ENCODE measurements around the gene NHSL1. TPM values are rescaled to one million over a fixed set of nuclear protein-coding genes. Genes with fewer than 3 reads are reported as not detected.
"Not testable (repeated sequence)": the region's sequence is repeated elsewhere in the genome, so short reads cannot be mapped to it uniquely, and the experiment has no call there.

The NHSL1 gene
- total RNA-seq, 1 donor: 17.8 TPM

DNA sequence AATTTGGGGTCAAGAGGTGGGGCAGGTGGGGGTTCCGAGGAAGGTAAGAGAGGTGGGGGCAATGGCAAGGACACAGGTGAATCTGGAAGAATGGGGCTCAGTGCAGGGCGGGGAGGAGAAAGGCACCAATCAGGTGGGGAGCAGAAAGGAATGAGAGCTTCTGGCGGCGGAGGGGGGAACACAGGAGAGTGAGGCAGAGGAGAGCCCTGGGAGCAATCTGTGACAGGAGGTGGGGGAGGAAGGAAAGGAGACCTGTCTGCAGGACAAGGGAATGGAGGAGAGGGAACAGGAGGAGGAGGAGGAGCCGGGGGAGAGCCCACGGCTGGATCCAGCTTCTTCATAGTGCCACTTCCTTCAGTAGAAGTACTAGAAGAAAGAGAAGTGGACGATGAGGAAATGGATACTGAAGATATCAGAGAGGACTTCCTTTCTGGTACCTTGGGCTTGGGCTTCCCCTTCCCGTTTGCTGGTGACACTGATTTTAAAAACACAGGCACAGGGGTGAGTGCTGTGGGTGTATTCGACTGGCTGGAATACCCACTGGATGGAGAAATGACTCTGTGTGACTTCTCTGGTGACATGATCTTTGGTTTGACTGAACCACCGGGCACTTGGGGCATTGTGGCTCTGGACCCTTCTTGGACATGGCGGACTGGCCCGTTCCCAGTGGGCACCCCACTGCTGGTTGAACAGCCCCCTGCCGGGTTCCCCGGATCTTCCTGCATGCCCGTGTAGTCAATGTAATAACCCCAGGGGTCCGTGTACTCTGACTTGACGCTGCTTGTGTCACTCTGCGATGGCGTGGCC, 67.8 kb downstream of the NHSL1 start:
- no peak for DNase-seq (ENCODE audit: low read depth)
- TF ChIP-seq, protein P1, sequence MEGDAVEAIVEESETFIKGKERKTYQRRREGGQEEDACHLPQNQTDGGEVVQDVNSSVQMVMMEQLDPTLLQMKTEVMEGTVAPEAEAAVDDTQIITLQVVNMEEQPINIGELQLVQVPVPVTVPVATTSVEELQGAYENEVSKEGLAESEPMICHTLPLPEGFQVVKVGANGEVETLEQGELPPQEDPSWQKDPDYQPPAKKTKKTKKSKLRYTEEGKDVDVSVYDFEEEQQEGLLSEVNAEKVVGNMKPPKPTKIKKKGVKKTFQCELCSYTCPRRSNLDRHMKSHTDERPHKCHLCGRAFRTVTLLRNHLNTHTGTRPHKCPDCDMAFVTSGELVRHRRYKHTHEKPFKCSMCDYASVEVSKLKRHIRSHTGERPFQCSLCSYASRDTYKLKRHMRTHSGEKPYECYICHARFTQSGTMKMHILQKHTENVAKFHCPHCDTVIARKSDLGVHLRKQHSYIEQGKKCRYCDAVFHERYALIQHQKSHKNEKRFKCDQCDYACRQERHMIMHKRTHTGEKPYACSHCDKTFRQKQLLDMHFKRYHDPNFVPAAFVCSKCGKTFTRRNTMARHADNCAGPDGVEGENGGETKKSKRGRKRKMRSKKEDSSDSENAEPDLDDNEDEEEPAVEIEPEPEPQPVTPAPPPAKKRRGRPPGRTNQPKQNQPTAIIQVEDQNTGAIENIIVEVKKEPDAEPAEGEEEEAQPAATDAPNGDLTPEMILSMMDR (IDR thresholded peaks at IDR 0.05; ENCODE audit: insufficient read depth, low read length): no peak
- no peak overlapping the region for H3K4me3 ChIP-seq (ENCODE audit: low read depth, low read length)

DNA sequence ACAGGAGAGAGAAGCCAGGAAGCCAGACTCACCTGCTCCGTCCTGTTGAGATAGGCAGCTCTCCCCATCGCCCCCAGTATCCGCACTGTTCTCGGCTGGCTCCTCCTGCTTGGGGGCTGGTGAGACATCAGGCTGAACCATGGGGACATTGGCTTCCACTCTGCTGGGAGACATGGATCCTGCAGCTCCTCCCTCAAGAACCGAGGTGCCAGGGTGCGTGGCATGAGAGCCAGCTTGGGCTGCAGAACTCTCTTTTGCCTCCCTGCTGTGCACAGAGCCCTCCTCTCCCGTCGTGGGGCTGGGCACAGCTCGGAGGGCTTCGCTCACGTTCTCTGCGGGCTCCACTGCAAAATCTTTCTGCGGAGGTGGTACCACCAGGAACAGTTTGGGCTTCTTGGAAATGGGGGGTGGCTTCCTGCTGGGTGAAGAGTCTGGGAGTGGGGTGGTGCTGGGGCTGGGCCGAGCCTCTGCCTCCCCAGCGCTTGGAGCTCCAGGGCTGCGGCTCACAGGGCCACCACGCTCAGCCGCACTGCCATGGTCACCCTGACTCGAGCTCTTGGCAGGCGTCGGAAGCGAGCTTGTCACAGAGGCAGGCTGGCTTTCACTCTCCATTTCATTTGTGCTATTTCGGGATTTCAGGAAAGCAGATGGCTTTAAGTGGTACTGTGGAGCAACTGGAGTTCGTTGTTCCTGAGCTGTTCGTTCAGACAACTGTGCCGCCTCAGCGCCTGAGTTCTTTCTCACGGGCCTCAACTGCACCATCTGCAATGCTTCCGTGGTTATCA, 68.7 kb downstream of the NHSL1 start:
- TF ChIP-seq, protein P1 (IDR thresholded peaks at IDR 0.05; ENCODE audit: insufficient read depth, low read length): no peak
- DNase-seq (ENCODE audit: low read depth): no peak
- no peak overlapping the region for H3K4me3 ChIP-seq (ENCODE audit: low read depth, low read length)

DNA sequence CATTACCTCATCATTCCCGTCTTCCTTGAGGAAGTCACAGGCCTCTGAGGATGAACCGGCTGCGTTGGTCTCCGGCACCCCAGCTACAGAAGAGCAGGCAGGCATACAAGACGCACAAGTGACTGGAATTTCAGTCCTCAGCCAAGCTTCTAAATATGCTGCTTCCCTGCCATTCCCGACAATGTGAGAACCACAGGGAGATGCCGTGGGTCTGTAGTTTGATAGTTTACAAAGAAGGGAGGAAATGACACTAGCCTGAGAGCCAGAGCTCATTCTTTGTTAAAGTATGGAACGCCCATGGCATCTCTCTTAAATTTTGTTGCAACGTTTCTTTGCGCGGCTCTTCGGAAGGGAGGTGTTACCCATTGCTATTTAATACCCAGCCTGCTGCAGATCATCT, 69.5 kb downstream of the NHSL1 start:
- no peak overlapping the region for H3K4me3 ChIP-seq (ENCODE audit: low read depth, low read length)
- no peak for DNase-seq (ENCODE audit: low read depth)
- TF ChIP-seq, protein P1 (IDR thresholded peaks at IDR 0.05; ENCODE audit: insufficient read depth, low read length): no peak

DNA sequence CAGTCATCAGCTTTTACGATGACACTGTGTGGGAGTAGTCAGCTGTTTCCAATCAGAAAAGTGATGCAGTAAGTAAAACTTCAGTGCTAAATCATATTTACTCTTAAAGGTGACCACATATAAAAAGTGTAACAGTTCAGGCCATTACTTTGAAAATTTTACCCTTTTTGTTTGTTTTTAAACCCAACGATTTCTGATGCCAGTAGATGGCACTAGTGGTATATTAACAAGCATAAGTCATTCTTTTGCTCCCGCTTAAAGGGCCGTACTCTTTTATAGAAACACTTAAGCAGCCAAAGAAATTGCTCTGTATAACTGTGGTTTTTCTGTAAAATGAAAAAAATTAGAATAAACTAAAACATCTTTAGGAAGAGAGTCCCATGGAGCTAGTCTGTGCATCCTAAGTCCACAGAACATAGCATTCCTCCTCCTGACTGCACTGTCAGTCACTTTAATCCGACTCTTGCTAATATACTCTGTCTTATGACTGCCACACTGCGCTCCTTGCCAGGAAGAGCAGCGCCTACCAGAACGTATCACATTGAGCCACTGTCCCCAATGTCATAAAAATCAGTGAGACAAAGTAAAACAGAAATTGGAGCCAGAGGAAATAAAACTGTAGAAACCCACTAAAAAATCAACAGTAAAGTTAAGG, 70.2 kb downstream of the NHSL1 start:
- DNase-seq (ENCODE audit: low read depth): peak; percentile 84
- no peak overlapping the region for H3K4me3 ChIP-seq (ENCODE audit: low read depth, low read length)
- TF ChIP-seq, protein P1 (IDR thresholded peaks at IDR 0.05; ENCODE audit: insufficient read depth, low read length): peak; percentile 61

DNA sequence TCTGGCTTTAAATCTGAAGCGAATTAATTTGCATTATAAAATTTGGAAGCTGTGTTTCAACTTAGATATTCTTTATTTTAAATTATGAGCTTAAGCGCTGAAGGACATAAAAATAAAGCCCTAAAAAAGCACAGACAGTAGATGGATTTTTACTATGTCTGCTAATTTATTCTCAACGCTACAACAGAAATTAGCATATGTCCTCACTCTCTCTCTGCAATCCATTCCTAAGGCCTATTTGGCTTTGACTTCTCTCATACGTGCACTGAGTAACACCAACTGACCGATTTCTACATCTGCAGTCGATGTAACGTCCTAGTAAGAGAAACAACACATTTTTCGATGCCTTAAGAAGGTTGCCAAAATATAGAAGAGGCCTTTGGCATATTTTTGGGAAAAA, 71.6 kb downstream of the NHSL1 start:
- TF ChIP-seq, protein P1 (IDR thresholded peaks at IDR 0.05; ENCODE audit: insufficient read depth, low read length): no peak
- DNase-seq (ENCODE audit: low read depth): no peak
- H3K4me3 ChIP-seq (ENCODE audit: low read depth, low read length): no peak overlapping the region

DNA sequence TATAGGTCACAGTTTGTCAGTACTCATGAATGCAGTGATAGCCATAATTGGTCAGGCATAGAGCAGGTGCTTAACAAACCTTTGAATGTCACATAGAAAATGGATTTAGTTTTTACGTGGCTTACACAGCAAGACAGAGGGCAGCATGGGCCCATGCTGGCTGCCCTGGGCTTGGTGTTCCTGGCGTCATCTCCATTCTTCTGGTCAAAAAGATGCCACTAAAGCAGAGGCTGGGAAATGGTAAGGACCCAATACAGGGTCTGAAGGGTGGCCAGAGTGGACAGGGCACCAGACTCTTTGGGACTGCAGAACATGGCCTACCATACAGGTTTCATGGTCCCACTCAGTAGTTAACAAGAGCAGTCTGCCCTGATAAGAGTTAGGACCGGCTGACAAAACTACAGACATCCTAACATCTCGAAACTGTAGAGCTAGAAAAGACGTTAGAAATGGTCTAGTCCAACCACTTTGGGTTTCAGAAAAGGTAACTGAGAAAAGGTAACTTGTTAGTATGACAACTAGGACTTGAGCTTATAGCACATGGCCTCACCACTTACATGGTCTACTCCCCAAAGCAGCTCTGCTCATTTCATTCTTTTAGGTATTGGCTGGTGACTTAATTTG, 72.7 kb downstream of the NHSL1 start:
- DNase-seq (ENCODE audit: low read depth): no peak
- TF ChIP-seq, protein P1 (IDR thresholded peaks at IDR 0.05; ENCODE audit: insufficient read depth, low read length): no peak
- H3K4me3 ChIP-seq (ENCODE audit: low read depth, low read length): no peak overlapping the region

DNA sequence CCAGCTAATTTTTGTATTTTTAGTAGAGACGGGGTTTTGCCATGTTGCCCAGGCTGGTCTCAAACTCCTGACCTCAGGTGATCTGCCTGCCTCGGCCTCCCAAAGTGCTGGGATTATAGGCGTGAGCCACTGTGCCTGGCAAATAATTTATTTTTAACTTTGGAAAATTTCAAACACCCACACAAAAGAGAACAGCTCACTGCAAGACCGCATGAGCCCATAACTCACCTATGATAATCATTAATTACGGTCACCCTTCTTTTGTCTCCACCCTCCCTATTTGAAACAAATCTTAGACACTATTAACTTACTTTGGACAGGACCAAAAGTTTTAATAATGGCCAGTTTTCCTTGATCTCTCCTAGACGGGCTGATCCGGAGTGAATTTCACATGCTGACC, 74.0 kb downstream of the NHSL1 start:
- not testable (repeated sequence) for DNase-seq (ENCODE audit: low read depth); H3K4me3 ChIP-seq (ENCODE audit: low read depth, low read length)
